ENCODE results near the gene MCC.

GRCh38 chr5:113519412-113519811, 31.2 kb upstream of the MCC start:
- no peak for TF ChIP-seq POLR2A (IDR thresholded peaks at IDR 0.05)
- no peak for TF ChIP-seq CTCF (IDR thresholded peaks at IDR 0.05)
